Measurements from ENCODE around the gene USF1.

DNA sequence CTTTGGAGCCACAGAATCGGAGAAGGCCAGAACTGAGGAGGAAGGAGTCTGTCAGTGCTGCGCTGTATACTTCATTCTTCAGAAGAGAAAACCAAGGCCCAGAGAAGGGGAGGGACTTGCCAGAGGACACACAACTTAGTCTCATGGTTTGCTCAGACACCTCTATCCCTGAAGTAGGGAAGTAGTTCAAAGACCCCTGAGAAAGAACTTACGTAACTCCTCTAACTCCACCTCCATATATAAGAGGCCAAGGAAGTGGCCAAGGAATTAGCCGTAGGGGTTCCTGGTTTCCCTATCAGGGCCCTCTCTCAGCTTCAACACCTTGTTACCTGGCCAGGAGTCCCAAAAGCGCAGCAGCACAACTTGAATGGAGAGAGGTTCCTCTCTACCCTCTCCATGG lies 44.2 kb upstream of the USF1 start:
- TF ChIP-seq RCOR1 (IDR thresholded peaks at IDR 0.05; ENCODE audit: borderline replicate concordance in 1 of 2, low read depth in 2 of 2, low read length in 2 of 2) (no peak), NFIC (IDR thresholded peaks at IDR 0.05) (no peak), ZNF551 (CRISPR knock-in tag; IDR thresholded peaks at IDR 0.05) (no peak), ZEB2 (IDR thresholded peaks at IDR 0.05) (no peak), MEF2D (tag; conservative IDR thresholded peaks at IDR 0.05; ENCODE audit: low read depth) (no peak), PHF8 (IDR thresholded peaks at IDR 0.05; ENCODE audit: borderline replicate concordance, low read length) (no peak), CEBPB (tag; IDR thresholded peaks at IDR 0.05) (no peak)
- TF ChIP-seq, protein P1, sequence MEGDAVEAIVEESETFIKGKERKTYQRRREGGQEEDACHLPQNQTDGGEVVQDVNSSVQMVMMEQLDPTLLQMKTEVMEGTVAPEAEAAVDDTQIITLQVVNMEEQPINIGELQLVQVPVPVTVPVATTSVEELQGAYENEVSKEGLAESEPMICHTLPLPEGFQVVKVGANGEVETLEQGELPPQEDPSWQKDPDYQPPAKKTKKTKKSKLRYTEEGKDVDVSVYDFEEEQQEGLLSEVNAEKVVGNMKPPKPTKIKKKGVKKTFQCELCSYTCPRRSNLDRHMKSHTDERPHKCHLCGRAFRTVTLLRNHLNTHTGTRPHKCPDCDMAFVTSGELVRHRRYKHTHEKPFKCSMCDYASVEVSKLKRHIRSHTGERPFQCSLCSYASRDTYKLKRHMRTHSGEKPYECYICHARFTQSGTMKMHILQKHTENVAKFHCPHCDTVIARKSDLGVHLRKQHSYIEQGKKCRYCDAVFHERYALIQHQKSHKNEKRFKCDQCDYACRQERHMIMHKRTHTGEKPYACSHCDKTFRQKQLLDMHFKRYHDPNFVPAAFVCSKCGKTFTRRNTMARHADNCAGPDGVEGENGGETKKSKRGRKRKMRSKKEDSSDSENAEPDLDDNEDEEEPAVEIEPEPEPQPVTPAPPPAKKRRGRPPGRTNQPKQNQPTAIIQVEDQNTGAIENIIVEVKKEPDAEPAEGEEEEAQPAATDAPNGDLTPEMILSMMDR (IDR thresholded peaks at IDR 0.05 in 2 of 3, conservative IDR thresholded peaks at IDR 0.05 in 1 of 3; ENCODE audit: insufficient read depth in 2 of 3, low read depth in 1 of 3, low read length in 3 of 3), result no peak
- TF ChIP-seq, protein P2, sequence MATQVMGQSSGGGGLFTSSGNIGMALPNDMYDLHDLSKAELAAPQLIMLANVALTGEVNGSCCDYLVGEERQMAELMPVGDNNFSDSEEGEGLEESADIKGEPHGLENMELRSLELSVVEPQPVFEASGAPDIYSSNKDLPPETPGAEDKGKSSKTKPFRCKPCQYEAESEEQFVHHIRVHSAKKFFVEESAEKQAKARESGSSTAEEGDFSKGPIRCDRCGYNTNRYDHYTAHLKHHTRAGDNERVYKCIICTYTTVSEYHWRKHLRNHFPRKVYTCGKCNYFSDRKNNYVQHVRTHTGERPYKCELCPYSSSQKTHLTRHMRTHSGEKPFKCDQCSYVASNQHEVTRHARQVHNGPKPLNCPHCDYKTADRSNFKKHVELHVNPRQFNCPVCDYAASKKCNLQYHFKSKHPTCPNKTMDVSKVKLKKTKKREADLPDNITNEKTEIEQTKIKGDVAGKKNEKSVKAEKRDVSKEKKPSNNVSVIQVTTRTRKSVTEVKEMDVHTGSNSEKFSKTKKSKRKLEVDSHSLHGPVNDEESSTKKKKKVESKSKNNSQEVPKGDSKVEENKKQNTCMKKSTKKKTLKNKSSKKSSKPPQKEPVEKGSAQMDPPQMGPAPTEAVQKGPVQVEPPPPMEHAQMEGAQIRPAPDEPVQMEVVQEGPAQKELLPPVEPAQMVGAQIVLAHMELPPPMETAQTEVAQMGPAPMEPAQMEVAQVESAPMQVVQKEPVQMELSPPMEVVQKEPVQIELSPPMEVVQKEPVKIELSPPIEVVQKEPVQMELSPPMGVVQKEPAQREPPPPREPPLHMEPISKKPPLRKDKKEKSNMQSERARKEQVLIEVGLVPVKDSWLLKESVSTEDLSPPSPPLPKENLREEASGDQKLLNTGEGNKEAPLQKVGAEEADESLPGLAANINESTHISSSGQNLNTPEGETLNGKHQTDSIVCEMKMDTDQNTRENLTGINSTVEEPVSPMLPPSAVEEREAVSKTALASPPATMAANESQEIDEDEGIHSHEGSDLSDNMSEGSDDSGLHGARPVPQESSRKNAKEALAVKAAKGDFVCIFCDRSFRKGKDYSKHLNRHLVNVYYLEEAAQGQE (IDR thresholded peaks at IDR 0.05; ENCODE audit: borderline replicate concordance), result no peak
- TF ChIP-seq, protein P2 (CRISPR knock-in tag; IDR thresholded peaks at IDR 0.05; ENCODE audit: low read depth), result no peak
